ENCODE data around the gene GALR2. TPM values are rescaled to one million over a fixed set of nuclear protein-coding genes. Genes with fewer than 3 reads are reported as not detected.

The GALR2 gene
- total RNA-seq, 2 donors from 2014 or later: not detected

GRCh38 chr17:76082326-76083251, 8.0 kb downstream of the GALR2 start:
- Histone ChIP-seq H3K4me1 (peaks cover 0 to 17% of the 10 kb centered on the region in 2 donors), H3K27me3 (peaks cover 0 to 8% of the 10 kb centered on the region in 2 donors), H3K4me3 (no peak overlapping the region), H3K36me3 (peaks cover 44% of the 10 kb centered on the region), H3K27ac (no peak overlapping the region), H3K9me3 (no peaks in the 10 kb centered on the region)
- no peak for TF ChIP-seq CTCF (IDR thresholded peaks at IDR 0.05)
- DNase-seq (ENCODE audit: low spot score): no peak

- Histone ChIP-seq H3K4me1 (peaks cover 0 to 17% of the 10 kb centered on the region in 2 donors), H3K36me3 (peaks cover 54% of the 10 kb centered on the region), H3K27ac (no peak overlapping the region), H3K4me3 (no peak overlapping the region), H3K9me3 (no peaks in the 10 kb centered on the region), H3K27me3 (peaks cover 0 to 4% of the 10 kb centered on the region in 2 donors)
- TF ChIP-seq CTCF (IDR thresholded peaks at IDR 0.05): no peak
- DNase-seq (ENCODE audit: low spot score): no peak
Observed at GRCh38 chr17:76083536-76084182, 9.1 kb downstream of the GALR2 start.

GRCh38 chr17:76085066-76085730, 10.6 kb downstream of the GALR2 start:
- Histone ChIP-seq H3K36me3 (peaks cover 69% of the 10 kb centered on the region), H3K4me3 (no peak overlapping the region), H3K9me3 (no peaks in the 10 kb centered on the region), H3K27me3 (no peaks in the 10 kb centered on the region), H3K27ac (no peak overlapping the region), H3K4me1 (peaks cover 0 to 14% of the 10 kb centered on the region in 2 donors)
- no peak for DNase-seq (ENCODE audit: low spot score)
- no peak for TF ChIP-seq CTCF (IDR thresholded peaks at IDR 0.05)

- H3K27me3 ChIP-seq: no peaks in the 10 kb centered on the region
- H3K4me1 ChIP-seq: peaks cover 0 to 8% of the 10 kb centered on the region in 2 donors
- peaks cover 76% of the 10 kb centered on the region for H3K36me3 ChIP-seq
- TF ChIP-seq CTCF (IDR thresholded peaks at IDR 0.05): no peak
- H3K4me3 ChIP-seq: no peak overlapping the region
- H3K9me3 ChIP-seq: no peaks in the 10 kb centered on the region
- no peak for DNase-seq (ENCODE audit: low spot score)
- H3K27ac ChIP-seq: no peak overlapping the region
Observed at GRCh38 chr17:76085731-76086366, 11.3 kb downstream of the GALR2 start.

GRCh38 chr17:76086384-76086783, 11.8 kb downstream of the GALR2 start:
- no peak for DNase-seq (ENCODE audit: low spot score)
- TF ChIP-seq CTCF (IDR thresholded peaks at IDR 0.05): no peak
- Histone ChIP-seq H3K36me3 (peaks cover 81% of the 10 kb centered on the region), H3K9me3 (no peaks in the 10 kb centered on the region), H3K27ac (no peak overlapping the region), H3K4me3 (no peak overlapping the region), H3K27me3 (no peaks in the 10 kb centered on the region), H3K4me1 (peaks cover 0 to 8% of the 10 kb centered on the region in 2 donors)

All from right atrium auricular region (tissue), 2 donors.